ENCODE results near the gene AHSG. TPM values are rescaled to one million over a fixed set of nuclear protein-coding genes. Genes with fewer than 3 reads are reported as not detected.

Gene AHSG
- polyA plus RNA-seq, 1 donor (not counting 4 experiments of a cell fraction or from before 2014, with no cell fraction given), result 0.59 TPM

DNA sequence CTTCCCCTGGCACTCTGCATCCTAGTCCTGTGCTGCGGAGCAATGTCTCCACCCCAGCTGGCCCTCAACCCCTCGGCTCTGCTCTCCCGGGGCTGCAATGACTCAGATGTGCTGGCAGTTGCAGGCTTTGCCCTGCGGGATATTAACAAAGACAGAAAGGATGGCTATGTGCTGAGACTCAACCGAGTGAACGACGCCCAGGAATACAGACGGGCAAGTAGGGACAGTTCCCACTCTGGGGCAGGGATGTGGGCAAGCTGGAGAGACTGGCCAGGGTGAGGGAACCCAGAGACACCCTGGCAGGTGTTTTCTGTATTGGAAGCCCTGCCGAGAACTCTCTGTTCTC, 27.6 kb downstream of the AHSG start:
- no peak overlapping the region for H2AFZ ChIP-seq (ENCODE audit: control insufficient read depth, low read length)
- no peaks in the 10 kb centered on the region for H3K9me1 ChIP-seq (ENCODE audit: control insufficient read depth, extremely low read depth, insufficient read depth, low read length)
- no peak overlapping the region for H3K9ac ChIP-seq (ENCODE audit: control insufficient read depth, extremely low read depth, insufficient read depth, low read length)
- peak; percentile 99 for FAIRE-seq
- H3K36me3 ChIP-seq (ENCODE audit: control insufficient read depth in 2 of 2, extremely low read depth in 1 of 2, insufficient read depth in 2 of 2, low read length in 2 of 2), result no peaks in the 10 kb centered on the region
- TF ChIP-seq EZH2 (IDR thresholded peaks at IDR 0.05; ENCODE audit: low read length), result no peak
- TF ChIP-seq, protein P1, sequence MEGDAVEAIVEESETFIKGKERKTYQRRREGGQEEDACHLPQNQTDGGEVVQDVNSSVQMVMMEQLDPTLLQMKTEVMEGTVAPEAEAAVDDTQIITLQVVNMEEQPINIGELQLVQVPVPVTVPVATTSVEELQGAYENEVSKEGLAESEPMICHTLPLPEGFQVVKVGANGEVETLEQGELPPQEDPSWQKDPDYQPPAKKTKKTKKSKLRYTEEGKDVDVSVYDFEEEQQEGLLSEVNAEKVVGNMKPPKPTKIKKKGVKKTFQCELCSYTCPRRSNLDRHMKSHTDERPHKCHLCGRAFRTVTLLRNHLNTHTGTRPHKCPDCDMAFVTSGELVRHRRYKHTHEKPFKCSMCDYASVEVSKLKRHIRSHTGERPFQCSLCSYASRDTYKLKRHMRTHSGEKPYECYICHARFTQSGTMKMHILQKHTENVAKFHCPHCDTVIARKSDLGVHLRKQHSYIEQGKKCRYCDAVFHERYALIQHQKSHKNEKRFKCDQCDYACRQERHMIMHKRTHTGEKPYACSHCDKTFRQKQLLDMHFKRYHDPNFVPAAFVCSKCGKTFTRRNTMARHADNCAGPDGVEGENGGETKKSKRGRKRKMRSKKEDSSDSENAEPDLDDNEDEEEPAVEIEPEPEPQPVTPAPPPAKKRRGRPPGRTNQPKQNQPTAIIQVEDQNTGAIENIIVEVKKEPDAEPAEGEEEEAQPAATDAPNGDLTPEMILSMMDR (optimal IDR thresholded peaks at IDR 0.05 in 1 of 3, IDR thresholded peaks at IDR 0.05 in 1 of 3, conservative IDR thresholded peaks at IDR 0.05 in 1 of 3; ENCODE audit: extremely low read depth in 1 of 3, insufficient read depth in 2 of 3, low read length in 3 of 3), result no peak
- peak overlapping the region in 1 of 3 experiments; percentile 22 for H3K4me3 ChIP-seq (ENCODE audit: control insufficient read depth in 2 of 3, extremely low read depth in 1 of 3, insufficient read depth in 2 of 3, low read depth in 1 of 3, low read length in 3 of 3)
- H3K4me1 ChIP-seq (ENCODE audit: control insufficient read depth, extremely low read depth, insufficient read depth, low read length), result peaks cover 58% of the 10 kb centered on the region
- no peak overlapping the region for H3K27ac ChIP-seq (ENCODE audit: control insufficient read depth, insufficient read depth, low read length)
- H3K9me3 ChIP-seq (ENCODE audit: control insufficient read depth, low read depth, low read length), result no peaks in the 10 kb centered on the region
- no peaks in the 10 kb centered on the region for H3K27me3 ChIP-seq (ENCODE audit: control insufficient read depth, extremely low read depth, insufficient read depth, low read length)
- dilution Hi-C loops (cut with MboI; ENCODE audit: extremely low pct_ligation_motif_present, low sequenced_read_pairs), result no loop called here
- peak; percentile 89 for DNase-seq (ENCODE audit: low read depth, low spot score)
- H3K79me2 ChIP-seq (ENCODE audit: control insufficient read depth, insufficient read depth, low read length), result no peaks in the 10 kb centered on the region
- peak overlapping the region; percentile 68 for H3K4me2 ChIP-seq (ENCODE audit: control insufficient read depth, extremely low read depth, insufficient read depth, low read depth, low read length)
- no peaks in the 10 kb centered on the region for H4K20me1 ChIP-seq (ENCODE audit: control insufficient read depth, extremely low read depth, insufficient read depth, low read length)

DNA sequence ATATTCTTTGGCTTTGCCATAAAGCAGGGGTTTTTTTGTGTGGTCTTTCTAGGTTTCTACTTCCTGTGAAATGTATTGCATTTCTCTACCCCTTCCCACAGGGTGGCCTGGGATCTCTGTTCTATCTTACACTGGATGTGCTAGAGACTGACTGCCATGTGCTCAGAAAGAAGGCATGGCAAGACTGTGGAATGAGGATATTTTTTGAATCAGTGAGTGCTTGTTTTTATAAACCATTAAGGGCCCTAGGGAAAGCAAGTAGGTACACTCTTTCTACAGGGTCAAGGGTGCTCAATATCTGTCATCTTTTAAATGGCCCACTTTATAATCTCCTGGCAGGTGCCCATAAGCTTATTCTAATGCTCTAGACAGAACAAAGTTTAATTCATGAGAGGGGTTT, 28.1 kb downstream of the AHSG start:
- Histone ChIP-seq H3K36me3 (ENCODE audit: control insufficient read depth in 2 of 2, extremely low read depth in 1 of 2, insufficient read depth in 2 of 2, low read length in 2 of 2) (no peaks in the 10 kb centered on the region), H4K20me1 (ENCODE audit: control insufficient read depth, extremely low read depth, insufficient read depth, low read length) (no peaks in the 10 kb centered on the region), H3K4me2 (ENCODE audit: control insufficient read depth, extremely low read depth, insufficient read depth, low read depth, low read length) (peak overlapping the region; percentile 68), H3K9me1 (ENCODE audit: control insufficient read depth, extremely low read depth, insufficient read depth, low read length) (no peaks in the 10 kb centered on the region), H2AFZ (ENCODE audit: control insufficient read depth, low read length) (no peak overlapping the region), H3K9me3 (ENCODE audit: control insufficient read depth, low read depth, low read length) (no peaks in the 10 kb centered on the region), H3K79me2 (ENCODE audit: control insufficient read depth, insufficient read depth, low read length) (no peaks in the 10 kb centered on the region), H3K4me3 (ENCODE audit: control insufficient read depth in 2 of 3, extremely low read depth in 1 of 3, insufficient read depth in 2 of 3, low read depth in 1 of 3, low read length in 3 of 3) (peak overlapping the region in 1 of 3 experiments; percentile 22), H3K9ac (ENCODE audit: control insufficient read depth, extremely low read depth, insufficient read depth, low read length) (no peak overlapping the region), H3K4me1 (ENCODE audit: control insufficient read depth, extremely low read depth, insufficient read depth, low read length) (peaks cover 58% of the 10 kb centered on the region), H3K27me3 (ENCODE audit: control insufficient read depth, extremely low read depth, insufficient read depth, low read length) (no peaks in the 10 kb centered on the region), H3K27ac (ENCODE audit: control insufficient read depth, insufficient read depth, low read length) (no peak overlapping the region)
- dilution Hi-C loops (cut with MboI; ENCODE audit: extremely low pct_ligation_motif_present, low sequenced_read_pairs), result no loop called here
- no peak for TF ChIP-seq EZH2 (IDR thresholded peaks at IDR 0.05; ENCODE audit: low read length)
- TF ChIP-seq, protein P1 (optimal IDR thresholded peaks at IDR 0.05 in 1 of 3, IDR thresholded peaks at IDR 0.05 in 1 of 3, conservative IDR thresholded peaks at IDR 0.05 in 1 of 3; ENCODE audit: extremely low read depth in 1 of 3, insufficient read depth in 2 of 3, low read length in 3 of 3), result no peak
- peak; percentile 36 for FAIRE-seq
- no peak for DNase-seq (ENCODE audit: low read depth, low spot score)

Measured in keratinocyte (primary cell).